HG03196 (cell line): ENCODE data around the gene FOXRED2.
"Not testable (repeated sequence)": the region's sequence is repeated elsewhere in the genome, so short reads cannot be mapped to it uniquely, and the experiment has no call there.

Source experiments
- ATAC-seq: cut with Tn5 transposase; IDR thresholded peaks from one replicate; pipeline ENCODE4 v1.9.1; 2021; ENCODE audit not compliant: unreplicated experiment

FOXRED2 gene

GRCh38 chr22:36452250-36452977, 54.4 kb downstream of the FOXRED2 start:
- ATAC-seq, result no peak

GRCh38 chr22:36450923-36451322, 55.9 kb downstream of the FOXRED2 start:
- ATAC-seq, result not testable (repeated sequence)

GRCh38 chr22:36449596-36450175, 57.2 kb downstream of the FOXRED2 start:
- no peak for ATAC-seq

- ATAC-seq, result no peak
Observed at GRCh38 chr22:36447632-36448031, 59.2 kb downstream of the FOXRED2 start.

- ATAC-seq, result no peak
Observed at GRCh38 chr22:36445158-36445668, 61.6 kb downstream of the FOXRED2 start.

GRCh38 chr22:36443198-36443770, 63.6 kb downstream of the FOXRED2 start:
- no peak for ATAC-seq

GRCh38 chr22:36442506-36443197, 64.2 kb downstream of the FOXRED2 start:
- no peak for ATAC-seq

- no peak for ATAC-seq
Observed at GRCh38 chr22:36440429-36441002, 66.3 kb downstream of the FOXRED2 start.

GRCh38 chr22:36439481-36440271, 67.2 kb downstream of the FOXRED2 start:
- ATAC-seq, result no peak
